H1 (cell line): Measurements from ENCODE around the gene ARRB1. TPM values are rescaled to one million over a fixed set of nuclear protein-coding genes. Genes with fewer than 3 reads are reported as not detected.

ENCODE experiments used
- CTCF ChIA-PET: fragments of 300-600 bp; sonication (Branson Sonifier 250); formaldehyde crosslinking; loops from one replicate; lab custom pipeline; 2021; ENCODE audit not compliant: partially characterized antibody; lab: Charles Lee
- POLR2A ChIA-PET: fragments of 300-600 bp; sonication (Branson Sonifier 250); formaldehyde crosslinking; loops from one replicate; lab custom pipeline; 2021; ENCODE audit warnings: inconsistent platforms; ENCODE audit not compliant: partially characterized antibody; lab: Charles Lee
- DNase-seq, 2 experiments: peaks; one replicate each; pipeline versions ENCODE4 v3.0.0 to v3.0.0-alpha.2; 2010 to 2022; ENCODE audit warnings: low spot score in 2 of 2, low read depth in 1 of 2, mixed read lengths in 1 of 2
- FAIRE-seq: peaks from 2 replicates; lab custom pipeline; 2011; peaks lifted over from hg19 to GRCh38; lab: Jason Lieb, UNC
- H2AFZ ChIP-seq: 2 replicates; pipeline ENCODE4 v1.8.1; 2012; ENCODE audit warnings: low read length, inconsistent platforms
- H2AK5ac ChIP-seq: 2 replicates; pipeline ENCODE4 v1.6.1; 2013; ENCODE audit warnings: low read depth, low read length
- H2BK120ac ChIP-seq: replicated peaks from 2 replicates; pipeline ENCODE3; 2013; ENCODE audit warnings: low read depth, low read length, inconsistent platforms
- H2BK12ac ChIP-seq: 2 replicates; pipeline ENCODE4 v1.6.1; 2013; ENCODE audit warnings: low read depth, low read length
- H2BK15ac ChIP-seq: 2 replicates; pipeline ENCODE4 v1.6.1; 2013; ENCODE audit warnings: low read length
- H2BK20ac ChIP-seq: 2 replicates; pipeline ENCODE4 v1.6.1; 2013; ENCODE audit warnings: low read length
- H2BK5ac ChIP-seq: 2 replicates; pipeline ENCODE4 v1.6.1; 2013; ENCODE audit warnings: low read depth, low read length
- H3K14ac ChIP-seq: 2 replicates; pipeline ENCODE4 v1.6.1; 2013; ENCODE audit warnings: inconsistent platforms; ENCODE audit not compliant: insufficient read length
- H3K18ac ChIP-seq: 2 replicates; pipeline ENCODE4 v1.6.1; 2013; ENCODE audit warnings: low read length; ENCODE audit errors: extremely low read depth
- H3K23ac ChIP-seq: 2 replicates; pipeline ENCODE4 v1.6.1; 2013; ENCODE audit warnings: inconsistent platforms; ENCODE audit not compliant: insufficient read length
- H3K23me2 ChIP-seq: 2 replicates; pipeline ENCODE4 v1.6.1; 2013; ENCODE audit warnings: low read depth, low read length
- H3K27ac ChIP-seq: 2 replicates; pipeline ENCODE4 v1.6.1; 2011; ENCODE audit warnings: low read depth, low read length, inconsistent platforms
- H3K27me3 ChIP-seq, 4 experiments: replicated peaks in 1 of 4; 1 replicate in 1 of 4; 2 replicates in 3 of 4; pipeline versions ENCODE4 v1.6.1 to v1.8.1; 2011 to 2013; ENCODE audit warnings: low read length in 3 of 4, mild to moderate bottlenecking in 3 of 4, inconsistent platforms in 2 of 4, mixed read lengths in 2 of 4, moderate library complexity in 1 of 4; ENCODE audit not compliant: control insufficient read depth in 3 of 4, insufficient read depth in 3 of 4; ENCODE audit errors: extremely low read depth in 1 of 4
- H3K36me3 ChIP-seq, 4 experiments: 2 replicates each; pipeline versions ENCODE4 v1.6.1 to v1.8.1; 2011 to 2013; ENCODE audit warnings: mild to moderate bottlenecking in 4 of 4, low read length in 3 of 4, moderate library complexity in 2 of 4, control low read depth in 1 of 4, inconsistent platforms in 1 of 4; ENCODE audit not compliant: insufficient read depth in 4 of 4, control insufficient read depth in 2 of 4
- H3K4ac ChIP-seq: replicated peaks from 2 replicates; pipeline ENCODE3; 2013; ENCODE audit warnings: low read length, low read depth, mixed read lengths, inconsistent platforms; ENCODE audit not compliant: insufficient read length
- H3K4me1 ChIP-seq, 4 experiments: replicated peaks in 1 of 4; 1 replicate in 1 of 4; 2 replicates in 3 of 4; pipeline versions ENCODE4 v1.6.1 to v1.8.1; 2011 to 2013; ENCODE audit warnings: low read length in 3 of 4, inconsistent platforms in 2 of 4, mixed read lengths in 1 of 4; ENCODE audit not compliant: insufficient read depth in 4 of 4, control insufficient read depth in 3 of 4
- H3K4me2 ChIP-seq, 2 experiments: 2 replicates each; pipeline versions ENCODE4 v1.6.1 to v1.8.1; 2011 to 2013; ENCODE audit warnings: low read depth in 2 of 2, low read length in 2 of 2, control low read depth in 1 of 2, inconsistent platforms in 1 of 2, mild to moderate bottlenecking in 1 of 2; ENCODE audit not compliant: insufficient read depth in 1 of 2
- H3K4me3 ChIP-seq, 4 experiments: fragments of 200-600, 300-600 bp in 1 of 4; sonication (generic), shearing (Covaris generic), sonication (Bioruptor Twin) in 1 of 4; 2 replicates each; pipeline versions ENCODE4 v1.5.1 to v1.8.1; 2011 to 2016; ENCODE audit warnings: low read length in 4 of 4, low read depth in 3 of 4, control low read depth in 2 of 4, inconsistent platforms in 2 of 4, mild to moderate bottlenecking in 2 of 4, mixed read lengths in 1 of 4, moderate library complexity in 1 of 4; ENCODE audit not compliant: insufficient read depth in 2 of 4; ENCODE audit errors: extremely low read depth in 1 of 4
- H3K56ac ChIP-seq: replicated peaks from 2 replicates; pipeline ENCODE3; 2013; ENCODE audit warnings: low read depth, mild to moderate bottlenecking, mixed read lengths, low read length, inconsistent platforms; ENCODE audit not compliant: insufficient read length
- H3K79me1 ChIP-seq: 2 replicates; pipeline ENCODE4 v1.6.1; 2013; ENCODE audit warnings: low read depth, low read length, control low read depth
- H3K79me2 ChIP-seq, 2 experiments: 2 replicates each; pipeline versions ENCODE4 v1.6.1 to v1.8.1; 2012 to 2013; ENCODE audit warnings: low read length in 2 of 2, mild to moderate bottlenecking in 2 of 2, inconsistent platforms in 1 of 2; ENCODE audit not compliant: insufficient read depth in 2 of 2, control insufficient read depth in 1 of 2
- H3K9ac ChIP-seq, 4 experiments: replicated peaks in 1 of 4; 1 replicate in 1 of 4; 2 replicates in 3 of 4; pipeline versions ENCODE4 v1.6.1 to v1.8.1; 2011 to 2013; ENCODE audit warnings: low read depth in 3 of 4, low read length in 3 of 4, control low read depth in 2 of 4, mild to moderate bottlenecking in 2 of 4, moderate library complexity in 2 of 4, inconsistent platforms in 1 of 4; ENCODE audit errors: extremely low read depth in 1 of 4
- H3K9me3 ChIP-seq, 2 experiments: 2 replicates each; pipeline versions ENCODE4 v1.6.1 to v1.8.1; 2012 to 2013; ENCODE audit warnings: mild to moderate bottlenecking in 2 of 2, moderate library complexity in 2 of 2, control low read depth in 1 of 2, inconsistent platforms in 1 of 2, low read depth in 1 of 2, low read length in 1 of 2, mixed read lengths in 1 of 2; ENCODE audit not compliant: insufficient read depth in 2 of 2
- H4K20me1 ChIP-seq, 2 experiments: replicated peaks in 1 of 2; 2 replicates each; pipeline versions ENCODE3 to v1.8.1; 2011 to 2013; ENCODE audit warnings: inconsistent platforms in 2 of 2, low read length in 2 of 2, mild to moderate bottlenecking in 1 of 2; ENCODE audit not compliant: insufficient read depth in 2 of 2, control insufficient read depth in 1 of 2
- H4K5ac ChIP-seq: 2 replicates; pipeline ENCODE4 v1.6.1; 2013; ENCODE audit warnings: low read length, low read depth, mixed read lengths, inconsistent platforms; ENCODE audit not compliant: insufficient read length
- H4K8ac ChIP-seq: 2 replicates; pipeline ENCODE4 v1.8.0; 2013; ENCODE audit warnings: mild to moderate bottlenecking, moderate library complexity, low read length, inconsistent platforms; ENCODE audit not compliant: insufficient read depth; ENCODE audit errors: extremely low read depth
- H4K91ac ChIP-seq: replicated peaks from 2 replicates; pipeline ENCODE3; 2013; ENCODE audit warnings: low read length, mixed read lengths, inconsistent platforms; ENCODE audit not compliant: insufficient read length
- BRCA1 ChIP-seq: IDR thresholded peaks from 2 replicates; pipeline ENCODE4 v1.6.1; 2012; ENCODE audit warnings: low read depth, low read length, improper control_type of control experiment
- MAX ChIP-seq: IDR thresholded peaks from 2 replicates; pipeline ENCODE4 v1.6.1; 2012; ENCODE audit warnings: inconsistent platforms
- SP2 ChIP-seq: IDR thresholded peaks from 2 replicates; pipeline ENCODE4 v1.6.1; 2012; ENCODE audit warnings: mild to moderate bottlenecking, low read length, inconsistent platforms
- TEAD4 ChIP-seq: IDR thresholded peaks from 2 replicates; pipeline ENCODE4 v1.6.1; 2012; ENCODE audit warnings: low read depth, low read length, inconsistent platforms, mixed read lengths
- YY1 ChIP-seq: IDR thresholded peaks from 2 replicates; pipeline ENCODE4 v1.6.1; 2011; ENCODE audit warnings: low read depth, mild to moderate bottlenecking, low read length
- ZNF274 ChIP-seq: IDR thresholded peaks from 2 replicates; pipeline ENCODE4 v1.7.0; 2012; ENCODE audit warnings: low read length, borderline replicate concordance; ENCODE audit errors: extremely low read depth
- WGBS, 2 experiments: shearing (Covaris generic) in 1 of 2; methylation state at CpG; one replicate each; pipeline versions ENCODE4 v1.1.6 to v1.1.7; 2013 to 2015; ENCODE audit warnings: low lambda C conversion rate in 2 of 2, mixed read lengths in 2 of 2, inconsistent platforms in 1 of 2, low coverage in 1 of 2, missing lambda C conversion rate in 1 of 2; ENCODE audit not compliant: insufficient replicate concordance in 2 of 2, insufficient coverage in 1 of 2, insufficient read length in 1 of 2; ENCODE audit errors: extremely low coverage in 1 of 2, missing lambda C conversion rate in 1 of 2; 5-methylcytosine and 5-hydroxymethylcytosine counted together
- polyA plus RNA-seq, 7 experiments: library from polyadenylated mRNA; depleted of rRNA in 3 of 7; stranded (reverse) in 5 of 7; unstranded in 2 of 7; fragments of >200 nt in 5 of 7; fragments of 200-250 nt in 2 of 7; gene quantifications; 1 replicate in 5 of 7; 2 replicates in 1 of 7; 4 replicates in 1 of 7; pipeline versions ENCODE4 v1.2.1 to v1.2.3, GENCODE V29; 2011 to 2013; ENCODE audit warnings: missing spikeins in 2 of 7, mixed read lengths in 2 of 7
- total RNA-seq: library from RNA; stranded (reverse); fragmentation: NEBNext Ultra II Directional; extraction: Animal tissue kit (Norgen Biotek cat#: 25700); gene quantifications from 2 replicates; pipeline ENCODE4 v1.2.1, GENCODE V29; 2021

The ARRB1 gene
- total and polyA plus RNA-seq, 2 of the 8 experiments (the other 6 are each of a cell fraction or from before 2014, with no cell fraction given) = 9.4 to 31.8 TPM

GRCh38 chr11:75263944-75264349, 87.5 kb downstream of the ARRB1 start:
- Histone ChIP-seq H3K9ac (no peak overlapping the region), H3K79me1 (no peaks in the 10 kb centered on the region), H3K56ac (no peak overlapping the region), H3K79me2 (no peaks in the 10 kb centered on the region), H3K36me3 (no peaks in the 10 kb centered on the region), H2BK120ac (no peak overlapping the region), H2BK15ac (no peak overlapping the region), H3K18ac (no peak overlapping the region), H3K4ac (no peak overlapping the region), H2AFZ (no peak overlapping the region), H3K4me2 (no peak overlapping the region), H4K8ac (no peak overlapping the region), H2BK20ac (no peak overlapping the region), H2AK5ac (no peak overlapping the region), H3K4me1 (peaks cover 0 to 4% (median under 1%) of the 10 kb centered on the region in 4 experiments; a peak in 1 of 7 replicates), H2BK5ac (no peak overlapping the region), H3K27ac (no peak overlapping the region), H3K14ac (no peak overlapping the region), H3K23ac (no peak overlapping the region), H3K9me3 (no peaks in the 10 kb centered on the region), H3K23me2 (no peaks in the 10 kb centered on the region), H4K91ac (no peak overlapping the region), H4K5ac (no peak overlapping the region), H3K4me3 (no peak overlapping the region), H3K27me3 (no peaks in the 10 kb centered on the region), H2BK12ac (no peak overlapping the region), H4K20me1 (no peaks in the 10 kb centered on the region)
- 81% methylated on average over 4 of the region's 4 CpGs; no CpG with 5 or more reads in 1 of the 2 experiments for WGBS, 2 experiments
- ChIA-PET POLR2A (interaction anchor here (1.8 kb wide), 1 partner anchor 136 kb away, joined by 4 read pairs; no protein-coding TSS in a partner anchor), CTCF (interaction anchor here (0.7 to 7.4 kb wide), 5 partner anchors 8 to 875 kb away, joined by 3 to 45 read pairs (median 4); no protein-coding TSS in a partner anchor)
- no peak for DNase-seq
- FAIRE-seq = no peak
- no peak for TF ChIP-seq BRCA1
- no peak for TF ChIP-seq ZNF274
- no peak for TF ChIP-seq SP2
- TF ChIP-seq YY1 = no peak
- no peak for TF ChIP-seq MAX
- no peak for TF ChIP-seq TEAD4
